GM21717 (cell line): Measurements from ENCODE around the gene IFNA8.
"Not testable (repeated sequence)": the region's sequence is repeated elsewhere in the genome, so short reads cannot be mapped to it uniquely, and the experiment has no call there.

Experiments used
- ATAC-seq: cut with Tn5 transposase; IDR thresholded peaks from one replicate; pipeline ENCODE4 v1.9.1; 2021; ENCODE audit warnings: mild to moderate bottlenecking, moderate library complexity; ENCODE audit not compliant: unreplicated experiment

IFNA8 gene

DNA sequence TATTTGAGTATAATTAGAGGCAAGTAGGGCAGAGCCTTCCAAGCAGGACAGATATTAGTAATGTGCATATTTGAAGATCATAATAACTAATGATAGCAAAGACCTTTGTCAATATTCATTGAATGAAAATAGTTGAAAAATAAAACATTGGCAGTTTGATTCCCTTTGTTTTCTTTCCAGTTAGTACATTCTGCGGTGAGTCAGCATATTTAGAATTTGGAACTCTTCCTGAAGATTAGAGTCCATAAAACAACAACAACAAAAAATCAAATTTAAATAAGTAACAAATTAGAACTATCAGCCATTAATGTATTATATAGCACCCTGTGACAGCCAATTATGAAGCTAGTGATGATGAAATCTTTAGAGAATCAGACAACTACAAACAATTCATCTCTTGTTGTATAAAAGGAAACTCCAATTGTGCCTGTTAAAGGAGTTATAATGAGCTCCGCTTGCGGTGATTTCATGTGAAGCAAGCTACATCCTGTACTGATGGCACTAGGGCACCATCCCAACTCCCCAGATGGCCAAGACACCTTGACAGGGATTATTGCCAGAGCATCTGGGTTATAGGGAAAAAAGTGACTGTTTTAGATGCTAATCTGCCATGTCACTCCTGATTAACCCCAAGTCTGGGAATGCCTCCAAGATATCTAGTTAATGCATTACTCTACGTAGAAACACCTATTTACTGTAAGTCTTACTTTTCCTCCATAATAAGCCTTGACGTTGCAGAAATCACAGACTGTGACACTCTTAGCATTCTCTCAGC, 6.8 kb downstream of the IFNA8 start:
- no peak for ATAC-seq

DNA sequence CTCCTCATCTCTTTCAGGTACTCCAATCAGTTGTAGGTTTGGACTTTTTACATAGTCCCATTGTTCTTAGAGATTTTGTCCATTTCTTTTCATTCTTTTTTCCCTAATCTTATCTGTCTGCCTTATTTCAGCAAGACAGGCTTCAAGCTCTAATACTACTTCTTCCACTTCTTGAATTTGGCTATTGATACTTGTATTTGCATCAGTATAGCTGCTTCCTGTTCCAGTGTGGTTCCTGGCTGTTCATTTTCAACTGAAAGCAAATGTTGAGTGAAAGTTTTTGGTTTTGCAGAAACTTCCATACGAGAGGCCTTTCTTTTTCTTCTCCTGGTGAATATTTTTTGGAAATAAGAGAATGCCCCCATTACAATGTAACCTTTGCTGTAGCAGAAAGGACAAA, 19.3 kb downstream of the IFNA8 start:
- peak; percentile 61 for ATAC-seq

GRCh38 chr9:21429191-21429590, 20.3 kb downstream of the IFNA8 start:
- no peak for ATAC-seq

DNA sequence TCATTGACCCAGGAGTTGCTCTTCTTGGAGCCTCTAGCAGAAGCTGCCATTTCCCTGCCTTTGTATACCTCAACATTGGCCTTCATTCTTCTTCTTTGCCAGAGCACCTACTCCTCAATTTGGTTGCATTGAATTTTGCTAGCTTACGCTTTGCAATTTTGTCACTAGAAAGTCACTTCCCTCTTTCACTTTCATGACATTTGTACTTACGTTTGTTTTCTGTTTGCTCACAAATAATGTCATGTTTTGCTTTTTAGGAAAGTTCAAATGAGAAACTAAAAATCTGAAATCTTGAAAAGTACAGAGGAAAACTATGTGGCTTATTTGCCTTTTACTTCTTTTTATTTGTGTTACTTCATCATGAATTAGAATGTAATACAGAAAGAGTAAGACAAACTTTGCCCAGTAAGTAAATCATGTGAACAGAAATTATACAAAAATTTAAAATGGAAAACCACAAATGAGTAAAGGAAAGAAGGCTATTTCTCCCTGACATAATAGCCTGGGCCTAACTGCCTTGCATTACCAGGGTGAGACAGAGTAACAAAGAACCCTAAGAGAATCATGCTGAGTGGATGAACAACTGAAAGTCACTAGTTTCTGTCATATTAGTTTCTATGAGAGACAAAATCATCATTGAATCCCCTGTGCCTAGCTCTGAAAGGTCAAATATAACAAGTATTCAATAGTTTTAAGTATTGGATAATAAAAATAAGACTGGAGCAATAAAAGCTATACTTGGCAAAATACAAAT, 23.9 kb downstream of the IFNA8 start:
- ATAC-seq, result peak; percentile 61

- ATAC-seq, result no peak
Measured at GRCh38 chr9:21434202-21435014, 25.5 kb downstream of the IFNA8 start.

DNA sequence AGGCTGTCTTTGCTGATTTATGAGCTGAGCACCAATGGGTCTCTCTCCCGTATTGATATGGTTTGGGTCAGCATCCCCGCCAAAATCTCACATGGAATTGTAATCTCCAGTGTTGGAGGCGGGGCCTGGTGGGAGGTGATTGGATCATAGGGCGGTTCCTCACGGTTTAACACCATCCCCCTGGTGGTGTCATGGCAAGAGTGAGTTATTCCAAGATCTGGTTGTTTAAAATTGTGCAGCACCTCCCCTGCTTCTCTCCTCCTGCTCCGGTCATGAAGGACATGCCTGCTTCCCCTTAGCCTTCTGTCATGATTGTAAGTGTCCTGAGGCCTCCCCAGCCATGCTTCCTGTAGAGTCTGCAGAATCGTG, 26.1 kb downstream of the IFNA8 start:
- ATAC-seq, result not testable (repeated sequence)

- ATAC-seq, result no peak
Measured at GRCh38 chr9:21440139-21440538, 31.2 kb downstream of the IFNA8 start, which contains the start of gene IFNA1. Gene IFNA1 (plus strand): TSS chr9:21440439. CDS start chr9:21440508, 69 bp downstream.

DNA sequence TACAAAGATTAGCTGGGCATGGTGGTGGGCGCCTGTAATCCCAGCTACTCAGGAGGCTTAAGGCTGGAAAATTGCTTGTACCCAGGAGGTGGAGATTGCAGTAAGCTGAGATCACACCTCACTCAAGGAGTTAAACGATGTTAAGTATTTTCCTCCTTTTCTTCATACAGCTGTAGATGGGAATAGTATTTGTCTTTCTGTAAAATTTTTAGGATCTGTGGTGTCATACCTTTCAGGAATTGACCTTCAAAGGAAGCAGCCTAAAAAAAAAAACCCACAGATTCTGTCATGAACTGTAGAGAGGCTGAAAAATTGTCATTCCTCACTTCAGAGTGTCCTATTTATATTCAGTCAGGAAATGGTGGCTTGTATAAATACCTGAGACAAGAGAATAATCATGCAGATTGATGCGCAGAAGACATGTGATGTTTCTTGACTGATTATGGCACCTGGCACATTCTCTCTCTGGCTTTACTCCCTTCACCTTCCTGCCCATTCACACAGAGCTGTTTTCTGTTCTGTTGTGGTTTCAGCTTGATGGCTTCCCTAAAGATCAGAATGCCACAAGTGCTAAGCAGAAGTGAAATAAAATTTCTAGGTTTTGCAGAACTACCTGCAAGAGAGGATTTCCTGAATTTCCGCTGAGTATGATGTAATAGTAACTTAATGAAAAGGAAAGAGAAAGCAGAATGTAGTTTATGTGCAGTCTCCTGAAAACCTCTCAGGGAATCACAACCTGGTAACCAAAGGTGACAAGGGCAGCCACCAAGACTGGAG, 35.1 kb downstream of the IFNA8 start:
- peak; percentile 97 for ATAC-seq

DNA sequence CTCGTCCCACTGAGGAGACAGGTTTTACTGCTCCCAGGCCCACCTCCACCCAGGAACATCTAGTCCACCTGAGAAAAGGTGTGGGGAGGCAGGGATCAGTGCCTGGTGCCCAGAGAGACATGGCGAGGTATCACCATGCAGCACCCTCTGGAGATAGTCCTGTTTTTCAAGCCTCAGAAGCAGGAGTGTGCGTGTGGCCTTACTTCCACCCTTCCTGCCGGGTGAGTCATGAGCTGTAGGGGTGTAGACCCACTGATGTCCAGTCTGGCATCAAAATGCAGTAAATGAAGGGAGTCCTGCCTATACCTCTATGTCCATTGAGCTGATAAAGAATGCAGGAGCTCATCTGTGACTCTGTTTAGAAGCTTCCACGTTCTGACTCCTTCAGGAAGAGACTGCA, 40.4 kb downstream of the IFNA8 start:
- ATAC-seq, result not testable (repeated sequence)

- ATAC-seq, result no peak
Measured at GRCh38 chr9:21450733-21451394, 41.9 kb downstream of the IFNA8 start.

DNA sequence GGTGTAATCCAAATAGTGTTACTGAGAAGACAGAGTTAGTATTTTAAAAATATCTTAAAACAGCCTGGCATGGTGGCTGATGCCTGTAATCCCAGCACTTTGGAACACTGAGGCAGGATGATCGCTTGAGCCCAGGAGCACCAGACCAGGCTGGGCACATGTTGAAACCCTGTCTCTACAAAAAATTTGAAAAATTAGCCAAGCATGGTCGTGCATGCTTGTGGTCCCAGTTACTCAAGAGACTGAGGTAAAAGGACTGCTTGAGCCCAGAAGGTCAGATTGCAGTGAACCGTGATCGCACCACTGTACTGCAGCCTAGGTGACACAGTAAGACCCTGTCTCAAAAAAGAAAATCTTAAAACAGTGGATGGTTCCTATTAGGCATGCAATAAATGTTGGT, 43.8 kb downstream of the IFNA8 start:
- no peak for ATAC-seq

GRCh38 chr9:21454149-21454548, 45.2 kb downstream of the IFNA8 start:
- no peak for ATAC-seq

- peak; percentile 82 for ATAC-seq
Measured at GRCh38 chr9:21455320-21455719, 46.4 kb downstream of the IFNA8 start.
